Measurements from ENCODE around the gene FAM229B. TPM values are rescaled to one million over a fixed set of nuclear protein-coding genes. Genes with fewer than 3 reads are reported as not detected.

The FAM229B gene
- total and polyA plus RNA-seq, 2 of the 8 experiments (the other 6 are each of a cell fraction or from before 2014, with no cell fraction given) = 10.0 to 10.4 TPM

GRCh38 chr6:112149236-112149635 lies 61.8 kb downstream of the FAM229B start:
- FAIRE-seq (no peak), DNase-seq (ENCODE audit: low read depth in 1 of 2, low spot score in 2 of 2) (no peak)
- ChIA-PET CTCF (ENCODE audit: partially characterized antibody) (interaction anchor here (0.6 kb wide), 1 partner anchor 106 kb away, joined by 3 read pairs; no protein-coding TSS in a partner anchor), POLR2A (ENCODE audit: partially characterized antibody) (no interaction called here)
- H3K56ac ChIP-seq (replicated peaks; ENCODE audit: insufficient read length, low read depth, low read length) = no peak overlapping the region
- H2BK5ac ChIP-seq (ENCODE audit: low read depth, low read length) = no peak overlapping the region
- H3K27ac ChIP-seq (ENCODE audit: low read depth, low read length) = no peak overlapping the region
- no peaks in the 10 kb centered on the region for H3K27me3 ChIP-seq (replicated peaks in 1 of 4; ENCODE audit: control insufficient read depth in 3 of 4, extremely low read depth in 1 of 4, insufficient read depth in 3 of 4, low read length in 3 of 4)
- H3K18ac ChIP-seq (ENCODE audit: extremely low read depth, low read length) = no peak overlapping the region
- no peak overlapping the region for H4K5ac ChIP-seq (ENCODE audit: insufficient read length, low read depth, low read length)
- H2AK5ac ChIP-seq (ENCODE audit: low read depth, low read length) = no peak overlapping the region
- no peaks in the 10 kb centered on the region for H3K36me3 ChIP-seq (ENCODE audit: control insufficient read depth in 2 of 4, insufficient read depth in 4 of 4, low read length in 3 of 4)
- TF ChIP-seq CTBP2 (IDR thresholded peaks at IDR 0.05; ENCODE audit: borderline replicate concordance, insufficient read depth, insufficient read length, low read length) = no peak
- no peak for TF ChIP-seq USF2 (IDR thresholded peaks at IDR 0.05; ENCODE audit: low read length)
- no peak for TF ChIP-seq POLR2AphosphoS5 (IDR thresholded peaks at IDR 0.05; ENCODE audit: low read depth, low read length)
- no peak for TF ChIP-seq CEBPB (IDR thresholded peaks at IDR 0.05; ENCODE audit: low read depth, low read length)
- no peak for TF ChIP-seq CHD2 (IDR thresholded peaks at IDR 0.05; ENCODE audit: low read length)
- TF ChIP-seq TEAD4 (IDR thresholded peaks at IDR 0.05; ENCODE audit: low read depth, low read length) = no peak
- TF ChIP-seq CREB1 (IDR thresholded peaks at IDR 0.05) = no peak
- TF ChIP-seq, protein P1, sequence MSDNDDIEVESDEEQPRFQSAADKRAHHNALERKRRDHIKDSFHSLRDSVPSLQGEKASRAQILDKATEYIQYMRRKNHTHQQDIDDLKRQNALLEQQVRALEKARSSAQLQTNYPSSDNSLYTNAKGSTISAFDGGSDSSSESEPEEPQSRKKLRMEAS (IDR thresholded peaks at IDR 0.05) = no peak
- no peak for TF ChIP-seq RAD21 (IDR thresholded peaks at IDR 0.05 in 1 of 2, conservative IDR thresholded peaks at IDR 0.05 in 1 of 2; ENCODE audit: low read depth in 2 of 2, low read length in 2 of 2)
- no peak for TF ChIP-seq KDM1A (IDR thresholded peaks at IDR 0.05; ENCODE audit: borderline replicate concordance, low read length)
- no peaks in the 10 kb centered on the region for H4K20me1 ChIP-seq (replicated peaks in 1 of 2; ENCODE audit: control insufficient read depth in 1 of 2, insufficient read depth in 2 of 2, low read length in 2 of 2)
- no peak overlapping the region for H2BK120ac ChIP-seq (replicated peaks; ENCODE audit: low read depth, low read length)
- no peaks in the 10 kb centered on the region for H3K79me1 ChIP-seq (ENCODE audit: low read depth, low read length)
- no peaks in the 10 kb centered on the region for H3K9me3 ChIP-seq (ENCODE audit: insufficient read depth in 2 of 2, low read depth in 1 of 2, low read length in 1 of 2)
- no peak overlapping the region for H2BK15ac ChIP-seq (ENCODE audit: low read length)
- no peak overlapping the region for H4K91ac ChIP-seq (replicated peaks; ENCODE audit: insufficient read length, low read length)
- H2BK12ac ChIP-seq (ENCODE audit: low read depth, low read length) = no peak overlapping the region
- no peak overlapping the region for H3K23ac ChIP-seq (ENCODE audit: insufficient read length)
- no peak overlapping the region for H2AFZ ChIP-seq (ENCODE audit: low read length)
- 91% methylated on average over 1 of the region's 1 CpG; no CpG with 5 or more reads in 1 of the 2 experiments for WGBS, 2 experiments (ENCODE audit: extremely low coverage in 1 of 2, insufficient coverage in 1 of 2, insufficient read length in 1 of 2, insufficient replicate concordance in 2 of 2, low coverage in 1 of 2, low lambda C conversion rate in 2 of 2, missing lambda C conversion rate in 1 of 2)
- no peak overlapping the region for H3K4me3 ChIP-seq (ENCODE audit: extremely low read depth in 1 of 4, insufficient read depth in 2 of 4, low read depth in 3 of 4, low read length in 4 of 4)
- H3K4me2 ChIP-seq (ENCODE audit: insufficient read depth in 1 of 2, low read depth in 2 of 2, low read length in 2 of 2) = no peak overlapping the region
- no peak overlapping the region for H3K4ac ChIP-seq (replicated peaks; ENCODE audit: insufficient read length, low read depth, low read length)
- H3K4me1 ChIP-seq (replicated peaks in 1 of 4; ENCODE audit: control insufficient read depth in 3 of 4, insufficient read depth in 4 of 4, low read length in 3 of 4) = no peaks in the 10 kb centered on the region
- no peaks in the 10 kb centered on the region for H3K23me2 ChIP-seq (ENCODE audit: low read depth, low read length)
- H3K14ac ChIP-seq (ENCODE audit: insufficient read length) = no peak overlapping the region
- no peak overlapping the region for H2BK20ac ChIP-seq (ENCODE audit: low read length)
- no peak overlapping the region for H4K8ac ChIP-seq (ENCODE audit: extremely low read depth, insufficient read depth, low read length)
- H3K79me2 ChIP-seq (ENCODE audit: control insufficient read depth in 1 of 2, insufficient read depth in 2 of 2, low read length in 2 of 2) = no peaks in the 10 kb centered on the region
- no peak overlapping the region for H3K9ac ChIP-seq (replicated peaks in 1 of 4; ENCODE audit: extremely low read depth in 1 of 4, low read depth in 3 of 4, low read length in 3 of 4)

Data from H1 (cell line).